H9 (cell line): ENCODE results near the gene HPD. TPM values are rescaled to one million over a fixed set of nuclear protein-coding genes. Genes with fewer than 3 reads are reported as not detected.

Experiments used
- DNase-seq: peaks from one replicate; pipeline ENCODE4 v3.0.0-alpha.2; 2017
- H2AFZ ChIP-seq: one replicate; pipeline ENCODE4 v1.6.1; 2013; ENCODE audit warnings: mild to moderate bottlenecking, low read length, control low read depth, moderate library complexity
- H2AK5ac ChIP-seq: 2 replicates; pipeline ENCODE4 v1.6.1; 2013; ENCODE audit warnings: low read length, control low read depth, mixed read lengths; ENCODE audit not compliant: insufficient read length
- H2BK120ac ChIP-seq: one replicate; pipeline ENCODE4 v1.6.1; 2013; ENCODE audit warnings: low read depth, mild to moderate bottlenecking, low read length, control low read depth, inconsistent platforms; ENCODE audit not compliant: poor library complexity, severe bottlenecking
- H2BK12ac ChIP-seq: 2 replicates; pipeline ENCODE4 v1.6.1; 2013; ENCODE audit warnings: low read length, control low read depth, mixed read lengths, low read depth; ENCODE audit not compliant: insufficient read length
- H2BK15ac ChIP-seq: 2 replicates; pipeline ENCODE4 v1.6.1; 2013; ENCODE audit warnings: low read depth, low read length, control low read depth
- H2BK20ac ChIP-seq: one replicate; pipeline ENCODE4 v1.6.1; 2013; ENCODE audit warnings: low read depth, mild to moderate bottlenecking, low read length, control low read depth, inconsistent platforms; ENCODE audit not compliant: poor library complexity, severe bottlenecking
- H2BK5ac ChIP-seq: 2 replicates; pipeline ENCODE4 v1.6.1; 2013; ENCODE audit warnings: low read length, control low read depth, mixed read lengths; ENCODE audit not compliant: insufficient read length
- H3K14ac ChIP-seq: 2 replicates; pipeline ENCODE4 v1.6.1; 2013; ENCODE audit warnings: low read length, control low read depth; ENCODE audit not compliant: insufficient read depth
- H3K18ac ChIP-seq: 2 replicates; pipeline ENCODE4 v1.6.1; 2013; ENCODE audit warnings: low read depth, mild to moderate bottlenecking, mixed read lengths, low read length, control low read depth; ENCODE audit not compliant: insufficient read length
- H3K23ac ChIP-seq: 2 replicates; pipeline ENCODE4 v1.6.1; 2013; ENCODE audit warnings: low read length, control low read depth, mixed read lengths, low read depth; ENCODE audit not compliant: insufficient read length
- H3K23me2 ChIP-seq: 2 replicates; pipeline ENCODE4 v1.6.1; 2013; ENCODE audit warnings: low read depth, mild to moderate bottlenecking, mixed read lengths, low read length, control low read depth; ENCODE audit not compliant: insufficient read length, poor library complexity, severe bottlenecking
- H3K27ac ChIP-seq: 2 replicates; pipeline ENCODE4 v1.5.1; 2013; ENCODE audit warnings: low read length, control low read depth, mixed read lengths, low read depth; ENCODE audit not compliant: insufficient read length
- H3K27me3 ChIP-seq: 2 replicates; pipeline ENCODE4 v1.6.1; 2013; ENCODE audit warnings: low read length, control low read depth, inconsistent platforms; ENCODE audit not compliant: insufficient read depth
- H3K4ac ChIP-seq: 2 replicates; pipeline ENCODE4 v1.6.1; 2013; ENCODE audit warnings: low read depth, mild to moderate bottlenecking, control low read depth, inconsistent platforms, low read length, moderate library complexity
- H3K4me1 ChIP-seq: 2 replicates; pipeline ENCODE4 v1.6.1; 2013; ENCODE audit warnings: low read length, control low read depth, inconsistent platforms; ENCODE audit not compliant: insufficient read depth
- H3K4me2 ChIP-seq: 2 replicates; pipeline ENCODE4 v1.6.1; 2013; ENCODE audit warnings: low read length, control low read depth, mixed read lengths; ENCODE audit not compliant: insufficient read length, insufficient read depth
- H3K56ac ChIP-seq: 2 replicates; pipeline ENCODE4 v1.6.1; 2013; ENCODE audit warnings: low read depth, mild to moderate bottlenecking, mixed read lengths, low read length, control low read depth; ENCODE audit not compliant: insufficient read length
- H3K79me1 ChIP-seq: 2 replicates; pipeline ENCODE4 v1.6.1; 2013; ENCODE audit warnings: low read depth, mild to moderate bottlenecking, moderate library complexity, low read length, control low read depth, inconsistent platforms; ENCODE audit not compliant: insufficient read depth, poor library complexity, severe bottlenecking
- H3K79me2 ChIP-seq: 2 replicates; pipeline ENCODE4 v1.6.1; 2013; ENCODE audit warnings: low read length, control low read depth, inconsistent platforms; ENCODE audit not compliant: insufficient read depth
- H3K9ac ChIP-seq: 2 replicates; pipeline ENCODE4 v1.6.1; 2013; ENCODE audit warnings: low read length, control low read depth, mixed read lengths; ENCODE audit not compliant: insufficient read length; ENCODE audit errors: extremely low read depth
- H3K9me3 ChIP-seq: one replicate; pipeline ENCODE4 v1.6.1; 2013; ENCODE audit warnings: low read depth, low read length, inconsistent platforms; ENCODE audit not compliant: control insufficient read depth
- H3T11ph ChIP-seq: one replicate; pipeline ENCODE4 v1.6.1; 2013; ENCODE audit warnings: mild to moderate bottlenecking, low read length, control low read depth, inconsistent platforms
- H4K20me1 ChIP-seq: one replicate; pipeline ENCODE4 v1.6.1; 2013; ENCODE audit not compliant: control insufficient read depth, insufficient read length, insufficient read depth
- H4K5ac ChIP-seq: 2 replicates; pipeline ENCODE4 v1.6.1; 2013; ENCODE audit warnings: low read depth, mild to moderate bottlenecking, mixed read lengths, low read length, control low read depth; ENCODE audit not compliant: insufficient read length
- H4K8ac ChIP-seq: replicated peaks from 2 replicates; pipeline ENCODE4 v1.6.1; 2013; ENCODE audit warnings: low read length, control low read depth, mixed read lengths, low read depth; ENCODE audit not compliant: insufficient read length
- H4K91ac ChIP-seq: 2 replicates; pipeline ENCODE4 v1.6.1; 2013; ENCODE audit warnings: low read depth, mild to moderate bottlenecking, moderate library complexity, mixed read lengths, low read length, control low read depth; ENCODE audit not compliant: insufficient read length
- H3K27ac Mint-ChIP-seq, 3 experiments: 2 replicates in 2 of 3; 3 replicates in 1 of 3; pipeline ENCODE4 v1.8.0; 2020 to 2021; ENCODE audit warnings: mixed read lengths in 3 of 3, mild to moderate bottlenecking in 1 of 3, moderate library complexity in 1 of 3
- H3K27me3 Mint-ChIP-seq: 2 replicates; pipeline ENCODE4 v1.8.0; 2021; ENCODE audit warnings: low read depth, mild to moderate bottlenecking, moderate library complexity, mixed read lengths
- H3K36me3 Mint-ChIP-seq, 3 experiments: 2 replicates in 2 of 3; 3 replicates in 1 of 3; pipeline ENCODE4 v1.8.0; 2020 to 2021; ENCODE audit warnings: low read depth in 3 of 3, mixed read lengths in 3 of 3; ENCODE audit not compliant: insufficient read depth in 1 of 3
- H3K4me1 Mint-ChIP-seq, 2 experiments: 2 replicates each; pipeline ENCODE4 v1.8.0; 2020; ENCODE audit warnings: mixed read lengths in 2 of 2
- H3K4me3 Mint-ChIP-seq, 2 experiments: 2 replicates in 1 of 2; 3 replicates in 1 of 2; pipeline ENCODE4 v1.8.0; 2020 to 2021; ENCODE audit warnings: mild to moderate bottlenecking in 2 of 2, mixed read lengths in 2 of 2, moderate library complexity in 1 of 2
- H3K9me3 Mint-ChIP-seq, 2 experiments: 2 replicates in 1 of 2; 3 replicates in 1 of 2; pipeline ENCODE4 v1.8.0; 2020; ENCODE audit warnings: mild to moderate bottlenecking in 2 of 2, mixed read lengths in 2 of 2, moderate library complexity in 1 of 2
- CTCF ChIP-seq: fragments of 200-600 bp; sonication (generic); conservative IDR thresholded peaks from 3 replicates; pipeline ENCODE4 v1.8.0; 2021; ENCODE audit warnings: antibody characterized with exemption, mild to moderate bottlenecking
- WGBS: extraction: QIAGEN DNeasy Blood & Tissue Kit; methylation state at CpG from one replicate; pipeline ENCODE4 v1.1.7; 2013; ENCODE audit warnings: missing lambda C conversion rate, low lambda C conversion rate, mixed read lengths; ENCODE audit not compliant: insufficient read length; ENCODE audit errors: extremely low coverage; 5-methylcytosine and 5-hydroxymethylcytosine counted together
- total RNA-seq: library from RNA; stranded (reverse); gene quantifications from 2 replicates; pipeline ENCODE4 v1.2.1, GENCODE V29; 2021

HPD gene
- total RNA-seq, 1 experiment from 2014 or later = not detected

GRCh38 chr12:121798787-121799155 is 59.9 kb downstream of the HPD start:
- H3K36me3 Mint-ChIP-seq = peaks cover 17 to 38% (median 31%) of the 10 kb centered on the region in 3 experiments
- no peak overlapping the region for H2BK15ac ChIP-seq
- no peak overlapping the region for H3T11ph ChIP-seq
- H3K27me3 Mint-ChIP-seq = no peaks in the 10 kb centered on the region; the same call in 1 of the 2 replicates
- no peak overlapping the region for H3K9ac ChIP-seq
- no peak overlapping the region for H4K5ac ChIP-seq
- no peak overlapping the region for H3K14ac ChIP-seq
- no peaks in the 10 kb centered on the region for H3K79me1 ChIP-seq
- H4K8ac ChIP-seq = no peak overlapping the region
- H3K27ac Mint-ChIP-seq = peak overlapping the region; percentile 64 to 93 (median 79); a peak in 5 of 7 replicates
- no peaks in the 10 kb centered on the region for H4K20me1 ChIP-seq
- no peak overlapping the region for H3K23ac ChIP-seq
- no peak overlapping the region for H2BK5ac ChIP-seq
- H2BK12ac ChIP-seq = no peak overlapping the region
- H2BK120ac ChIP-seq = no peak overlapping the region
- no peak overlapping the region for H3K56ac ChIP-seq
- DNase-seq = no peak
- no peak overlapping the region for H2AK5ac ChIP-seq
- peak overlapping the region; percentile 54 for H3K4me2 ChIP-seq
- H3K23me2 ChIP-seq = peaks cover 24% of the 10 kb centered on the region
- H2AFZ ChIP-seq = no peak overlapping the region
- peak overlapping the region; percentile 75 to 77 for H3K4me3 Mint-ChIP-seq
- peaks cover 4% of the 10 kb centered on the region; the same call in 1 of the 2 replicates for H3K4me1 ChIP-seq
- H3K27ac ChIP-seq = no peak overlapping the region
- no peak overlapping the region for H4K91ac ChIP-seq
- no peaks in the 10 kb centered on the region; the same call in 1 of the 2 replicates for H3K79me2 ChIP-seq
- WGBS = no CpG with 5 or more reads among the region's 10 CpGs
- H3K18ac ChIP-seq = no peak overlapping the region
- no peaks in the 10 kb centered on the region for H3K27me3 ChIP-seq
- no peak overlapping the region for H2BK20ac ChIP-seq
- no peaks in the 10 kb centered on the region for H3K9me3 ChIP-seq
- no peaks in the 10 kb centered on the region; a peak in 1 of 5 replicates for H3K9me3 Mint-ChIP-seq
- no peak overlapping the region for H3K4ac ChIP-seq
- no peak for TF ChIP-seq CTCF
- H3K4me1 Mint-ChIP-seq = peaks cover 47 to 49% of the 10 kb centered on the region in 2 experiments
